ENCODE data around the gene SHD. TPM values are rescaled to one million over a fixed set of nuclear protein-coding genes. Genes with fewer than 3 reads are reported as not detected.
A peak's percentile ranks its signal among the peaks of the same experiment; 100 is the strongest.

SHD gene
- total RNA-seq, 1 donor from 2014 or later, result 0.79 TPM

DNA sequence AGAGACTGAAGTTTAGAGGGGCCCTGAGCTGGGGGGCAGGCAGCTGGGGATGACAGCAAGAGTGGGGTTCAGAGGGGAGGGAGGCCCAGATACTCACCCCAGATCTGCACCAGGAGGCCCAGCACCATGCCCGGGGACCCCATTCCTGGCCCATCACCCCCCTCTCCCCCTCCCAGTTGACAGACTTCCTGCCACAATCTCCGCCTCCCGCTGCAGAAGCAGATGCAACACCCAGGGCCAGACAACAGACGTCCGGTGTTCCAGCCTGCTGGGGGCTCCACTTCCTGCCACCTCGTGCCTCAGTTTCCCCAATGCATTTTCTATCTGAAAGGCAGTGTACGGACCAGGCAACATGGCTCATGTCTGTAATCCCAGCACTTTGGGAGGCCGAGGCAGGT, 23.2 kb downstream of the SHD start, which contains the start of gene TMIGD2:
TMIGD2 (minus strand) TSS at position 147 of the 398 bp plus-strand sequence; CDS start at position 143, 4 bp downstream.
- no peak for DNase-seq (ENCODE audit: low read depth)
- Mint-ChIP-seq H3K4me3 (ENCODE audit: unreplicated experiment) (no peak within 1 kb of the TSS), H3K27me3 (ENCODE audit: low read depth, unreplicated experiment) (peaks cover 6% of the 10 kb centered on the region), H3K4me1 (ENCODE audit: low read depth, unreplicated experiment) (peaks cover 2% of the 10 kb centered on the region), H3K9me3 (ENCODE audit: unreplicated experiment) (no peaks in the 10 kb centered on the region), H3K27ac (ENCODE audit: unreplicated experiment) (no peak within 1 kb of the TSS), H3K36me3 (ENCODE audit: low read depth, unreplicated experiment) (peaks cover 2% of the 10 kb centered on the region)
- no peak for FAIRE-seq
- Histone ChIP-seq H3K4me1 (ENCODE audit: insufficient read depth, low read length) (no peaks in the 10 kb centered on the region), H3K27ac (ENCODE audit: low read depth, low read length) (no peak within 1 kb of the TSS), H3K4me3 (ENCODE audit: insufficient read depth, low read depth, low read length) (no peak within 1 kb of the TSS), H3K9me3 (ENCODE audit: insufficient read depth, low read depth, low read length) (no peaks in the 10 kb centered on the region), H2AFZ (ENCODE audit: low read depth, low read length) (no peak within 1 kb of the TSS), H3K79me2 (ENCODE audit: insufficient read depth, low read length) (no peaks in the 10 kb centered on the region), H3K27me3 (ENCODE audit: insufficient read depth, low read length) (no peaks in the 10 kb centered on the region), H3K36me3 (ENCODE audit: insufficient read depth, low read length) (no peaks in the 10 kb centered on the region), H3K9ac (ENCODE audit: low read length) (no peak within 1 kb of the TSS), H4K20me1 (ENCODE audit: insufficient read depth, low read length) (no peaks in the 10 kb centered on the region), H3K4me2 (ENCODE audit: low read length) (no peak within 1 kb of the TSS)
- TF ChIP-seq, protein P1, sequence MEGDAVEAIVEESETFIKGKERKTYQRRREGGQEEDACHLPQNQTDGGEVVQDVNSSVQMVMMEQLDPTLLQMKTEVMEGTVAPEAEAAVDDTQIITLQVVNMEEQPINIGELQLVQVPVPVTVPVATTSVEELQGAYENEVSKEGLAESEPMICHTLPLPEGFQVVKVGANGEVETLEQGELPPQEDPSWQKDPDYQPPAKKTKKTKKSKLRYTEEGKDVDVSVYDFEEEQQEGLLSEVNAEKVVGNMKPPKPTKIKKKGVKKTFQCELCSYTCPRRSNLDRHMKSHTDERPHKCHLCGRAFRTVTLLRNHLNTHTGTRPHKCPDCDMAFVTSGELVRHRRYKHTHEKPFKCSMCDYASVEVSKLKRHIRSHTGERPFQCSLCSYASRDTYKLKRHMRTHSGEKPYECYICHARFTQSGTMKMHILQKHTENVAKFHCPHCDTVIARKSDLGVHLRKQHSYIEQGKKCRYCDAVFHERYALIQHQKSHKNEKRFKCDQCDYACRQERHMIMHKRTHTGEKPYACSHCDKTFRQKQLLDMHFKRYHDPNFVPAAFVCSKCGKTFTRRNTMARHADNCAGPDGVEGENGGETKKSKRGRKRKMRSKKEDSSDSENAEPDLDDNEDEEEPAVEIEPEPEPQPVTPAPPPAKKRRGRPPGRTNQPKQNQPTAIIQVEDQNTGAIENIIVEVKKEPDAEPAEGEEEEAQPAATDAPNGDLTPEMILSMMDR (IDR thresholded peaks at IDR 0.05; ENCODE audit: insufficient read depth, low read depth, low read length), result no peak
- TF ChIP-seq EZH2 (IDR thresholded peaks at IDR 0.05; ENCODE audit: insufficient read depth, low read length), result no peak

DNA sequence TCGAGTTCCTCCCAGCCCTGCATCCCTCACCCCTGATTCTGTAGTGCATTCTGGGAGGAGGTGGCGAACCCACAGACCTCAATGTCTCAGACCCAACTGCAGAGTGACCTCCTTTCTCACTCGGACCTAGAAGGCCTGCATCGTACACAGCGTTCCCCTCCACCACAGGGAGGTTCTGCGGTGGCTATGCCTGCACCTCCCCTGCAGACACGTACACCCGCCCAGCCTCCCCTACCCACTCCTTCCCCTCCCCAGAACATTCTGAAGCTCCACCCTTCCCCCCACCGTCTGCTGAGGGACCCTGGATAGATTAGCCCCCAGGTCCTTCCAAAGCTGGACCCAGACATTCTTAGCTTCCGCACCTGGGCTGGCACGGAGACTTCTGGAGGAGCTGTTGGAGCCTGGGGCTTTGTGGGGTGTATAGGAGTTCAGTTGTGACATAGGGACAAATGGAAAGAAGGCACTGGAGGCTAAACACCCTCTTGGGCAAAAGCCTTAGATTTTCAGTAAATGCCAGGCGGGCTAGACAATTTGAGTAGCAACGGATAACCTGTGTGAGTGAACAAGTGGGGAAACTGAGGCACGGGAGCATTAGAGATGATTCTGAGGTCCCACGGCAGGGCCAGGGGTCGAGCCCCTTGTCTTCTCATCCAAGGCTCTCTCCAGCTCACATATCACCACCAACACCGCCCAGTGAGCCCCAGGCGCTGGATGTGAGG, 24.9 kb downstream of the SHD start:
- Histone ChIP-seq H2AFZ (ENCODE audit: low read depth, low read length) (peak overlapping the region; percentile 76), H3K4me3 (ENCODE audit: insufficient read depth, low read depth, low read length) (no peak overlapping the region), H3K36me3 (ENCODE audit: insufficient read depth, low read length) (no peaks in the 10 kb centered on the region), H4K20me1 (ENCODE audit: insufficient read depth, low read length) (no peaks in the 10 kb centered on the region), H3K79me2 (ENCODE audit: insufficient read depth, low read length) (no peaks in the 10 kb centered on the region), H3K27me3 (ENCODE audit: insufficient read depth, low read length) (no peaks in the 10 kb centered on the region), H3K9ac (ENCODE audit: low read length) (no peak overlapping the region), H3K4me2 (ENCODE audit: low read length) (peak overlapping the region; percentile 80), H3K27ac (ENCODE audit: low read depth, low read length) (no peak overlapping the region), H3K4me1 (ENCODE audit: insufficient read depth, low read length) (no peaks in the 10 kb centered on the region), H3K9me3 (ENCODE audit: insufficient read depth, low read depth, low read length) (no peaks in the 10 kb centered on the region)
- Mint-ChIP-seq H3K4me3 (ENCODE audit: unreplicated experiment) (peak overlapping the region; percentile 81), H3K27me3 (ENCODE audit: low read depth, unreplicated experiment) (peaks cover 6% of the 10 kb centered on the region), H3K36me3 (ENCODE audit: low read depth, unreplicated experiment) (peaks cover 2% of the 10 kb centered on the region), H3K4me1 (ENCODE audit: low read depth, unreplicated experiment) (peaks cover 2% of the 10 kb centered on the region), H3K27ac (ENCODE audit: unreplicated experiment) (peak overlapping the region; percentile 41), H3K9me3 (ENCODE audit: unreplicated experiment) (no peaks in the 10 kb centered on the region)
- FAIRE-seq (no peak), DNase-seq (ENCODE audit: low read depth) (no peak)
- TF ChIP-seq EZH2 (IDR thresholded peaks at IDR 0.05; ENCODE audit: insufficient read depth, low read length), result no peak
- TF ChIP-seq, protein P1 (IDR thresholded peaks at IDR 0.05; ENCODE audit: insufficient read depth, low read depth, low read length), result no peak
